ENCODE results near the gene PANK2. TPM values are rescaled to one million over a fixed set of nuclear protein-coding genes. Genes with fewer than 3 reads are reported as not detected.

PANK2 gene
- total and polyA plus RNA-seq, 2 of the 8 experiments (the other 6 are each of a cell fraction or from before 2014, with no cell fraction given), result 17.1 to 57.5 TPM

- no peak for FAIRE-seq
- Histone ChIP-seq H3K18ac (ENCODE audit: extremely low read depth, low read length) (no peak overlapping the region), H3K79me2 (ENCODE audit: control insufficient read depth in 1 of 2, insufficient read depth in 2 of 2, low read length in 2 of 2) (peaks cover 82 to 98% of the 10 kb centered on the region in 2 experiments), H3K9me3 (ENCODE audit: insufficient read depth in 2 of 2, low read depth in 1 of 2, low read length in 1 of 2) (no peaks in the 10 kb centered on the region), H3K56ac (replicated peaks; ENCODE audit: insufficient read length, low read depth, low read length) (no peak overlapping the region), H2BK20ac (ENCODE audit: low read length) (no peak overlapping the region), H2BK120ac (replicated peaks; ENCODE audit: low read depth, low read length) (no peak overlapping the region), H2BK12ac (ENCODE audit: low read depth, low read length) (no peak overlapping the region), H2AFZ (ENCODE audit: low read length) (no peak overlapping the region), H2AK5ac (ENCODE audit: low read depth, low read length) (no peak overlapping the region), H3K14ac (ENCODE audit: insufficient read length) (no peak overlapping the region), H3K23ac (ENCODE audit: insufficient read length) (no peak overlapping the region), H3K27me3 (replicated peaks in 1 of 4; ENCODE audit: control insufficient read depth in 3 of 4, extremely low read depth in 1 of 4, insufficient read depth in 3 of 4, low read length in 3 of 4) (no peaks in the 10 kb centered on the region), H3K36me3 (ENCODE audit: control insufficient read depth in 2 of 4, insufficient read depth in 4 of 4, low read length in 3 of 4) (peaks cover 0 to 22% (median under 1%) of the 10 kb centered on the region in 4 experiments; a peak in 3 of 8 replicates), H3K79me1 (ENCODE audit: low read depth, low read length) (no peaks in the 10 kb centered on the region; the same call in 1 of the 2 replicates), H3K4me3 (ENCODE audit: extremely low read depth in 1 of 4, insufficient read depth in 2 of 4, low read depth in 3 of 4, low read length in 4 of 4) (no peak overlapping the region), H3K27ac (ENCODE audit: low read depth, low read length) (no peak overlapping the region), H3K9ac (replicated peaks in 1 of 4; ENCODE audit: extremely low read depth in 1 of 4, low read depth in 3 of 4, low read length in 3 of 4) (no peak overlapping the region), H3K4ac (replicated peaks; ENCODE audit: insufficient read length, low read depth, low read length) (no peak overlapping the region), H4K91ac (replicated peaks; ENCODE audit: insufficient read length, low read length) (no peak overlapping the region), H4K5ac (ENCODE audit: insufficient read length, low read depth, low read length) (no peak overlapping the region), H2BK5ac (ENCODE audit: low read depth, low read length) (no peak overlapping the region), H3K4me1 (replicated peaks in 1 of 4; ENCODE audit: control insufficient read depth in 3 of 4, insufficient read depth in 4 of 4, low read length in 3 of 4) (peaks cover 0 to 2% (median 0%) of the 10 kb centered on the region in 4 experiments; a peak in 2 of 7 replicates), H4K8ac (ENCODE audit: extremely low read depth, insufficient read depth, low read length) (no peak overlapping the region), H3K23me2 (ENCODE audit: low read depth, low read length) (peaks cover 5% of the 10 kb centered on the region; the same call in 1 of the 2 replicates), H4K20me1 (replicated peaks in 1 of 2; ENCODE audit: control insufficient read depth in 1 of 2, insufficient read depth in 2 of 2, low read length in 2 of 2) (peaks cover 41 to 52% of the 10 kb centered on the region in 2 experiments), H3K4me2 (ENCODE audit: insufficient read depth in 1 of 2, low read depth in 2 of 2, low read length in 2 of 2) (no peak overlapping the region; a peak in 2 of 4 replicates), H2BK15ac (ENCODE audit: low read length) (no peak overlapping the region)
- 94% methylated on average over 5 of the region's 5 CpGs; no CpG with 5 or more reads in 1 of the 2 experiments for WGBS, 2 experiments (ENCODE audit: extremely low coverage in 1 of 2, insufficient coverage in 1 of 2, insufficient read length in 1 of 2, insufficient replicate concordance in 2 of 2, low coverage in 1 of 2, low lambda C conversion rate in 2 of 2, missing lambda C conversion rate in 1 of 2)
- DNase-seq (ENCODE audit: low read depth in 1 of 2, low spot score in 2 of 2), result no peak
- ChIA-PET POLR2A (ENCODE audit: partially characterized antibody) (interaction anchor here (0.9 to 2.4 kb wide), 6 partner anchors 11 to 31 kb away, joined by 3 to 10 read pairs (median 6); no protein-coding TSS in a partner anchor), CTCF (ENCODE audit: partially characterized antibody) (interaction anchor here (0.6 to 3.2 kb wide), 7 partner anchors 16 to 213 kb away, joined by 3 to 10 read pairs (median 3); partner anchors contain the start of genes ADISSP and SPEF1)
- TF ChIP-seq SP2 (IDR thresholded peaks at IDR 0.05; ENCODE audit: low read length), result no peak
- TF ChIP-seq SAP30 (IDR thresholded peaks at IDR 0.05; ENCODE audit: insufficient read depth, insufficient replicate concordance, low read length), result no peak
- no peak for TF ChIP-seq BRCA1 (IDR thresholded peaks at IDR 0.05; ENCODE audit: low read depth, low read length)
- TF ChIP-seq SIN3A (conservative IDR thresholded peaks at IDR 0.05 in 1 of 2, IDR thresholded peaks at IDR 0.05 in 1 of 2; ENCODE audit: low read depth in 1 of 2, low read length in 2 of 2), result no peak
- no peak for TF ChIP-seq POU5F1 (IDR thresholded peaks at IDR 0.05; ENCODE audit: low read depth, low read length)
- TF ChIP-seq FOSL1 (IDR thresholded peaks at IDR 0.05; ENCODE audit: insufficient read depth, low read depth, low read length), result no peak
- no peak for TF ChIP-seq SIX5 (IDR thresholded peaks at IDR 0.05; ENCODE audit: low read depth, low read length)
- no peak for TF ChIP-seq NRF1 (IDR thresholded peaks at IDR 0.05; ENCODE audit: low read depth, low read length)
- no peak for TF ChIP-seq CBX5 (IDR thresholded peaks at IDR 0.05; ENCODE audit: low read depth, low read length)
- no peak for TF ChIP-seq SRF (IDR thresholded peaks at IDR 0.05; ENCODE audit: low read depth, low read length)
- no peak for TF ChIP-seq RAD21 (IDR thresholded peaks at IDR 0.05 in 1 of 2, conservative IDR thresholded peaks at IDR 0.05 in 1 of 2; ENCODE audit: low read depth in 2 of 2, low read length in 2 of 2)
- TF ChIP-seq POLR2AphosphoS5 (IDR thresholded peaks at IDR 0.05; ENCODE audit: low read depth, low read length), result no peak
- no peak for TF ChIP-seq HDAC2 (IDR thresholded peaks at IDR 0.05; ENCODE audit: borderline replicate concordance in 1 of 2, low read depth in 2 of 2, low read length in 2 of 2)
Observed at GRCh38 chr20:3894796-3895195, 5.6 kb downstream of the PANK2 start.
